HepG2 (cell line): ENCODE results near the gene TMEM117. TPM values are rescaled to one million over a fixed set of nuclear protein-coding genes. Genes with fewer than 3 reads are reported as not detected.

Experiments used
- ATAC-seq: fragments of 200-7000 bp; cut with Tn5 transposase; 3 replicates; pipeline ENCODE4 v1.9.1; 2020; ENCODE audit warnings: mild to moderate bottlenecking, moderate library complexity
- BruUV-seq: library from RNA; stranded (reverse); fragments of 400-500 nt; replicated peaks from 2 replicates; lab custom pipeline; 2021; lab: Mats Ljungman, UMichigan
- CTCF ChIA-PET: fragments of 300-600 bp; formaldehyde crosslinking; extraction: SDS; loops from one replicate; lab custom pipeline; 2021; ENCODE audit warnings: low total read pairs, inconsistent platforms, low intra/inter-chr PET ratio; lab: Yijun Ruan, JAX
- POLR2A ChIA-PET: fragments of 350-600 bp; sonication (Branson Sonifier 250); formaldehyde crosslinking; loops from one replicate; lab custom pipeline; 2020; ENCODE audit warnings: antibody characterized with exemption, inconsistent platforms; lab: Yijun Ruan, JAX
- DNase-seq: peaks from one replicate; pipeline ENCODE4 v3.0.0-alpha.2; 2015; ENCODE audit warnings: low spot score
- FAIRE-seq: peaks from 3 replicates; lab custom pipeline; 2011; peaks lifted over from hg19 to GRCh38; lab: Jason Lieb, UNC
- H2AFZ ChIP-seq: one replicate; pipeline ENCODE4 v1.6.1; 2011; ENCODE audit warnings: low read length, inconsistent platforms
- H3K27ac ChIP-seq: fragments of 300-600 bp; 3 replicates; pipeline ENCODE4 v1.8.0; 2011; ENCODE audit warnings: mixed run types, mild to moderate bottlenecking, mixed read lengths, low read length, inconsistent platforms; ENCODE audit not compliant: insufficient read depth; ENCODE audit errors: extremely low read length
- H3K27me3 ChIP-seq, 2 experiments: fragments of 200-600 bp in 1 of 2; 2 replicates in 1 of 2; 3 replicates in 1 of 2; pipeline versions ENCODE4 v1.6.0 to v1.8.0; 2011; ENCODE audit warnings: low read length in 2 of 2, mild to moderate bottlenecking in 2 of 2, moderate library complexity in 2 of 2, inconsistent platforms in 1 of 2; ENCODE audit not compliant: insufficient read depth in 2 of 2, control insufficient read depth in 1 of 2
- H3K36me3 ChIP-seq, 2 experiments: fragments of 200-600 bp in 1 of 2; replicated peaks in 1 of 2; 2 replicates in 1 of 2; 3 replicates in 1 of 2; pipeline versions ENCODE4 v1.5.1 to v1.8.0; 2011; ENCODE audit warnings: low read length in 2 of 2, inconsistent platforms in 1 of 2; ENCODE audit not compliant: insufficient read depth in 2 of 2, control insufficient read depth in 1 of 2
- H3K4me1 ChIP-seq: 2 replicates; pipeline ENCODE4 v1.5.1; 2012; ENCODE audit warnings: low read length, inconsistent platforms; ENCODE audit not compliant: insufficient read depth
- H3K4me2 ChIP-seq: 2 replicates; pipeline ENCODE4 v1.6.0; 2011; ENCODE audit warnings: low read depth, low read length, inconsistent platforms
- H3K4me3 ChIP-seq, 3 experiments: fragments of 200-600 bp in 1 of 3; sonication (generic), shearing (Covaris generic) in 1 of 3; replicated peaks in 1 of 3; 2 replicates each; pipeline ENCODE4 v1.5.1; 2011 to 2016; ENCODE audit warnings: low read length in 3 of 3, inconsistent platforms in 2 of 3, low read depth in 2 of 3, mild to moderate bottlenecking in 2 of 3, control low read depth in 1 of 3, mixed read lengths in 1 of 3; ENCODE audit not compliant: insufficient read depth in 1 of 3
- H3K79me2 ChIP-seq: one replicate; pipeline ENCODE4 v1.6.1; 2011; ENCODE audit warnings: low read length, inconsistent platforms; ENCODE audit not compliant: insufficient read depth
- H3K9ac ChIP-seq: 2 replicates; pipeline ENCODE4 v1.6.0; 2011; ENCODE audit warnings: mild to moderate bottlenecking, low read depth, low read length, inconsistent platforms; ENCODE audit not compliant: insufficient read depth
- H3K9me3 ChIP-seq: 2 replicates; pipeline ENCODE4 v1.5.1; 2012; ENCODE audit warnings: mild to moderate bottlenecking, low read length
- H4K20me1 ChIP-seq: 2 replicates; pipeline ENCODE4 v1.6.0; 2011; ENCODE audit warnings: inconsistent platforms, mild to moderate bottlenecking, low read length, moderate library complexity; ENCODE audit not compliant: insufficient read depth
- ETV6 ChIP-seq: sonication (generic); formaldehyde crosslinking; conservative IDR thresholded peaks from 2 replicates; pipeline ENCODE4 v1.4.0; 2020; ENCODE audit warnings: missing genetic modification reagents
- PHB2 ChIP-seq: fragments of 450-650 bp; IDR thresholded peaks from 2 replicates; pipeline ENCODE4 v1.6.1; 2018; ENCODE audit not compliant: partially characterized antibody
- TCF12 ChIP-seq, 2 experiments: fragments of 450-650 bp in 1 of 2; sonication (generic) in 1 of 2; formaldehyde crosslinking in 1 of 2; IDR thresholded peaks; 2 replicates each; pipeline versions ENCODE4 v1.6.1 to v1.8.0; 2017 to 2022; ENCODE audit warnings: antibody characterized with exemption in 1 of 2, mild to moderate bottlenecking in 1 of 2, missing genetic modification reagents in 1 of 2, moderate library complexity in 1 of 2
- ZNF34 ChIP-seq: sonication (generic); formaldehyde crosslinking; IDR thresholded peaks from 2 replicates; pipeline ENCODE4 v1.4.0; 2020; ENCODE audit warnings: mild to moderate bottlenecking, missing genetic modification reagents, borderline replicate concordance
- WGBS: methylation state at CpG from one replicate; pipeline ENCODE4 v1.1.6; 2017; ENCODE audit warnings: low lambda C conversion rate; 5-methylcytosine and 5-hydroxymethylcytosine counted together
- in situ Hi-C: cut with HindIII; loops from 2 replicates; pipeline ENCODE4 v1.10.0; 2017; ENCODE audit warnings: low pct_unique_long_range_greater_than_20kb; ENCODE audit not compliant: extremely low pct_ligation_motif_present
- intact Hi-C: fragments of 100-400 bp; cut with micrococcal nuclease; formaldehyde crosslinking; loops from one replicate; pipeline ENCODE4 v1.10.0; 2022; ENCODE audit not compliant: unreplicated experiment
- polyA plus RNA-seq, 8 experiments: library from polyadenylated mRNA; depleted of rRNA in 3 of 8; stranded (reverse) in 7 of 8; unstranded in 1 of 8; fragments of >200 nt; fragmentation: Illumina TruSeq in 4 of 8; extraction: Trizol in 4 of 8; gene quantifications; 2 replicates each; pipeline versions ENCODE4 v1.2.1 to v1.2.3, GENCODE V29; 2011 to 2016; ENCODE audit warnings: low read depth in 4 of 8, missing spikeins in 1 of 8, mixed read lengths in 1 of 8; ENCODE audit not compliant: insufficient read depth in 1 of 8
- total RNA-seq, 5 experiments: library from RNA; depleted of rRNA; stranded (reverse); fragments of >200 nt; fragmentation: Illumina TruSeq; extraction: Trizol; gene quantifications; 2 replicates each; pipeline ENCODE4 v1.2.3, GENCODE V29; 2016; ENCODE audit warnings: low read depth in 1 of 5
- TF ChIP-seq, protein P1 (sequence below), 2 experiments: fragments of 450-650 bp in 1 of 2; sonication (generic) in 1 of 2; formaldehyde crosslinking in 1 of 2; IDR thresholded peaks; 2 replicates each; pipeline versions ENCODE4 v1.6.1 to v1.8.0; 2016 to 2022; ENCODE audit warnings: antibody characterized with exemption in 1 of 2, mild to moderate bottlenecking in 1 of 2, missing genetic modification reagents in 1 of 2
- TF ChIP-seq, protein P2 (sequence below): sonication (generic); formaldehyde crosslinking; IDR thresholded peaks from 2 replicates; pipeline ENCODE4 v1.5.0; 2020; ENCODE audit warnings: missing genetic modification reagents

TMEM117 gene
- total and polyA plus RNA-seq, 2 of the 13 experiments (the other 11 are each of a cell fraction or from before 2014, with no cell fraction given) = 2.8 to 8.5 TPM

DNA sequence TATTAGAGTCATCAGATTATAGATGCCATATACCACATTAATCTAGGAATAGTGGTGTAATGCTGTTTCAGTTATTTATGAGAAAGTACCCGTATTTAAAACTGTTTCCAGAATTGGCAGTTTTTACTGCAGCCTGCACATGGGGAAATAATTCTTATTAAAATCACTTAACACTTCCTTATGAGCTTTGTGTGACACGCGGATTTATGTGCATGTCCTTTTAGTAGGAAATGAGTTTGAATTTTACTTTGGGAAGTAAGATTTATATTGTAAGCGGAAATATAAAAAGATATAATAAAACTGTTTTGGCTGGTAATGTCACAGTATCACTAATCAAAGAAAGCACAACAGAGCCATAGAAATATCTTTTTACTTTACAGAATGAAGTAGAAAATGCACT, 132.9 kb downstream of the TMEM117 start:
- H4K20me1 ChIP-seq = no peaks in the 10 kb centered on the region
- TF ChIP-seq TCF12 (IDR thresholded peaks at IDR 0.05) = no peak
- no peak for TF ChIP-seq TCF12 (CRISPR knock-in tag; IDR thresholded peaks at IDR 0.05)
- no peak for TF ChIP-seq ETV6
- FAIRE-seq = no peak
- H3K79me2 ChIP-seq = no peaks in the 10 kb centered on the region
- H2AFZ ChIP-seq = no peak overlapping the region
- in situ Hi-C loops = no loop called here
- no peak for ATAC-seq
- no peaks in the 10 kb centered on the region for H3K36me3 ChIP-seq
- WGBS = 96% methylated on average over 4 of the region's 4 CpGs
- H3K27ac ChIP-seq = no peak overlapping the region
- H3K4me3 ChIP-seq = no peak overlapping the region
- POLR2A ChIA-PET = no interaction called here
- BruUV-seq = no TSS peak
- H3K4me1 ChIP-seq = peaks cover 11% of the 10 kb centered on the region
- intact Hi-C loops = no loop called here
- no peaks in the 10 kb centered on the region for H3K27me3 ChIP-seq
- no peaks in the 10 kb centered on the region for H3K9me3 ChIP-seq
- DNase-seq = no peak
- no peak overlapping the region for H3K9ac ChIP-seq
- H3K4me2 ChIP-seq = no peak overlapping the region
- CTCF ChIA-PET = no interaction called here

- Histone ChIP-seq H3K4me3 (no peak overlapping the region), H3K4me1 (peaks cover 6% of the 10 kb centered on the region), H3K27ac (no peak overlapping the region), H3K9ac (no peak overlapping the region), H3K9me3 (no peaks in the 10 kb centered on the region), H3K36me3 (no peaks in the 10 kb centered on the region), H3K27me3 (no peaks in the 10 kb centered on the region), H4K20me1 (no peaks in the 10 kb centered on the region), H3K4me2 (no peak overlapping the region)
- CTCF ChIA-PET = no interaction called here
- BruUV-seq = no TSS peak
- WGBS = 91% methylated on average over 2 of the region's 2 CpGs
- in situ Hi-C loops = no loop called here
- POLR2A ChIA-PET = no interaction called here
- ATAC-seq = no peak
- intact Hi-C loops = no loop called here
- FAIRE-seq = no peak
- TF ChIP-seq PHB2 (no peak), ZNF34 (CRISPR knock-in tag) (no peak)
- TF ChIP-seq, protein P1, sequence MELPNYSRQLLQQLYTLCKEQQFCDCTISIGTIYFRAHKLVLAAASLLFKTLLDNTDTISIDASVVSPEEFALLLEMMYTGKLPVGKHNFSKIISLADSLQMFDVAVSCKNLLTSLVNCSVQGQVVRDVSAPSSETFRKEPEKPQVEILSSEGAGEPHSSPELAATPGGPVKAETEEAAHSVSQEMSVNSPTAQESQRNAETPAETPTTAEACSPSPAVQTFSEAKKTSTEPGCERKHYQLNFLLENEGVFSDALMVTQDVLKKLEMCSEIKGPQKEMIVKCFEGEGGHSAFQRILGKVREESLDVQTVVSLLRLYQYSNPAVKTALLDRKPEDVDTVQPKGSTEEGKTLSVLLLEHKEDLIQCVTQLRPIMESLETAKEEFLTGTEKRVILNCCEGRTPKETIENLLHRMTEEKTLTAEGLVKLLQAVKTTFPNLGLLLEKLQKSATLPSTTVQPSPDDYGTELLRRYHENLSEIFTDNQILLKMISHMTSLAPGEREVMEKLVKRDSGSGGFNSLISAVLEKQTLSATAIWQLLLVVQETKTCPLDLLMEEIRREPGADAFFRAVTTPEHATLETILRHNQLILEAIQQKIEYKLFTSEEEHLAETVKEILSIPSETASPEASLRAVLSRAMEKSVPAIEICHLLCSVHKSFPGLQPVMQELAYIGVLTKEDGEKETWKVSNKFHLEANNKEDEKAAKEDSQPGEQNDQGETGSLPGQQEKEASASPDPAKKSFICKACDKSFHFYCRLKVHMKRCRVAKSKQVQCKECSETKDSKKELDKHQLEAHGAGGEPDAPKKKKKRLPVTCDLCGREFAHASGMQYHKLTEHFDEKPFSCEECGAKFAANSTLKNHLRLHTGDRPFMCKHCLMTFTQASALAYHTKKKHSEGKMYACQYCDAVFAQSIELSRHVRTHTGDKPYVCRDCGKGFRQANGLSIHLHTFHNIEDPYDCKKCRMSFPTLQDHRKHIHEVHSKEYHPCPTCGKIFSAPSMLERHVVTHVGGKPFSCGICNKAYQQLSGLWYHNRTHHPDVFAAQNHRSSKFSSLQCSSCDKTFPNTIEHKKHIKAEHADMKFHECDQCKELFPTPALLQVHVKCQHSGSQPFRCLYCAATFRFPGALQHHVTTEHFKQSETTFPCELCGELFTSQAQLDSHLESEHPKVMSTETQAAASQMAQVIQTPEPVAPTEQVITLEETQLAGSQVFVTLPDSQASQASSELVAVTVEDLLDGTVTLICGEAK (IDR thresholded peaks at IDR 0.05) = no peak
- TF ChIP-seq, protein P1 (CRISPR knock-in tag; IDR thresholded peaks at IDR 0.05) = no peak
- TF ChIP-seq, protein P2, sequence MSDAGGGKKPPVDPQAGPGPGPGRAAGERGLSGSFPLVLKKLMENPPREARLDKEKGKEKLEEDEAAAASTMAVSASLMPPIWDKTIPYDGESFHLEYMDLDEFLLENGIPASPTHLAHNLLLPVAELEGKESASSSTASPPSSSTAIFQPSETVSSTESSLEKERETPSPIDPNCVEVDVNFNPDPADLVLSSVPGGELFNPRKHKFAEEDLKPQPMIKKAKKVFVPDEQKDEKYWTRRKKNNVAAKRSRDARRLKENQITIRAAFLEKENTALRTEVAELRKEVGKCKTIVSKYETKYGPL (CRISPR knock-in tag) = no peak
- TF ChIP-seq, all 625 proteins: peak for 0
- no peak for DNase-seq
- Histone ChIP-seq H2AFZ (no peak overlapping the region), H3K79me2 (no peaks in the 10 kb centered on the region)
Measured at GRCh38 chr12:43969882-43970281, 134.0 kb downstream of the TMEM117 start.
